ENCODE results near the gene RYR3.

GRCh38 chr15:33907326-33907725, 596.6 kb downstream of the RYR3 start:
- no peak for TF ChIP-seq CTCF (IDR thresholded peaks at IDR 0.05)
- TF ChIP-seq EZH2 (IDR thresholded peaks at IDR 0.05; ENCODE audit: borderline replicate concordance, insufficient read depth, low read depth, low read length, poor library complexity, severe bottlenecking), result no peak
